ENCODE data around the gene FOXP2. TPM values are rescaled to one million over a fixed set of nuclear protein-coding genes. Genes with fewer than 3 reads are reported as not detected.

The FOXP2 gene
- total and polyA plus RNA-seq, 10 of the 15 experiments (the other 5 are each of a cell fraction or from before 2014, with no cell fraction given), result 0.99 to 2.5 (median 1.8) TPM

DNA sequence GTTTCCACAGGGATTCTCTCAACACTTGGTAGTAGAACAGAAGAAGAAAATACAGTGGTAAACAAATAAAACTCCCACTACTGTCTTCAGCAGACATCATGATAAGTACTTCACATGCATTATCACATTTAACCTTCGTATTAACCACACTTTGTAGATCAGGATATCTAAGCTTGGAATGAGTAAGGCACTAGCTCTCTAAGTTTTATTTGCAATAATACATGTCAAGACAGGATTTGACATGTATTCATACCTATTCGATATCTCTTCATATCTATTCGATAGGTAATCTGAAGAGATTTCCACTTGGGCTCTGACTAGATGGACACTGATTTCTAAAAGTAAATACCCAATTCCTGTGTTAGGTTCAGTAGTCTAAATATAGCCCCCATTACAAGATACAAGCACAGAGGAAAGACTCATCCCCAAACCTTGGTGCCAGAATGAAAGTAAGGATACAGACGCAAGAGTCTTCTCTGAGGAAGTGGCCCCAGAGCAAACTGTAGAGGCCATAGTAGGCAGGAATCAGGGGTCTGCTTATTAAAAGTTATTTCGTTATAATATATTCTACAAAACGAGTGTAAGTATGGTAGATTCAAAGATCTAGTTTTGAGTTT, 58.4 kb downstream of the FOXP2 start:
- DNase-seq (ENCODE audit: low read depth, low spot score) (no peak), ATAC-seq (no peak), FAIRE-seq (no peak)
- Histone ChIP-seq H3K9ac (ENCODE audit: control insufficient read depth, insufficient read depth, low read length) (no peak overlapping the region), H3K4me3 (no peak overlapping the region), H3K9me3 (replicated peaks; ENCODE audit: control insufficient read depth, insufficient read depth, low read length) (no peaks in the 10 kb centered on the region), H3K4me2 (ENCODE audit: control insufficient read depth, insufficient read depth) (no peak overlapping the region), H2AFZ (ENCODE audit: control insufficient read depth, low read depth, low read length) (no peak overlapping the region), H3K36me3 (ENCODE audit: control insufficient read depth in 2 of 2, insufficient read depth in 2 of 2, low read length in 1 of 2) (no peaks in the 10 kb centered on the region), H3K27ac (ENCODE audit: control insufficient read depth, insufficient read depth) (no peak overlapping the region), H4K20me1 (ENCODE audit: control insufficient read depth, insufficient read depth) (no peaks in the 10 kb centered on the region), H3K4me1 (ENCODE audit: control insufficient read depth, insufficient read depth, low read length) (no peaks in the 10 kb centered on the region), H3K27me3 (replicated peaks in 1 of 2; ENCODE audit: control insufficient read depth in 2 of 2, insufficient read depth in 2 of 2, low read length in 1 of 2) (no peaks in the 10 kb centered on the region), H3K79me2 (ENCODE audit: control insufficient read depth, insufficient read depth, low read length) (no peaks in the 10 kb centered on the region)
- ChIA-PET SMC1A (ENCODE audit: uncharacterized antibody, unreplicated experiment) (no interaction called here), RAD21 (ENCODE audit: unreplicated experiment) (no interaction called here), CTCF (interaction anchor here (0.7 kb wide), 1 partner anchor 21 kb away, joined by 5 read pairs; no protein-coding TSS in a partner anchor), POLR2A (no interaction called here)
- no peak for TF ChIP-seq IKZF2 (IDR thresholded peaks at IDR 0.05)
- no peak for TF ChIP-seq CHD1 (IDR thresholded peaks at IDR 0.05; ENCODE audit: low read depth, low read length)
- TF ChIP-seq NRF1 (conservative IDR thresholded peaks at IDR 0.05; ENCODE audit: low read depth, low read length), result no peak
- no peak for TF ChIP-seq RAD21 (IDR thresholded peaks at IDR 0.05; ENCODE audit: insufficient read depth, low read depth, low read length)
- TF ChIP-seq MEF2A (IDR thresholded peaks at IDR 0.05; ENCODE audit: insufficient read depth, low read depth, low read length), result no peak
- no peak for TF ChIP-seq ZNF274 (IDR thresholded peaks at IDR 0.05; ENCODE audit: insufficient read depth, insufficient read length)
- no peak for TF ChIP-seq ZNF217 (IDR thresholded peaks at IDR 0.05)
- no peak for TF ChIP-seq SIN3A (IDR thresholded peaks at IDR 0.05; ENCODE audit: low read depth, low read length)
- TF ChIP-seq IRF4 (IDR thresholded peaks at IDR 0.05; ENCODE audit: low read depth, low read length), result no peak
- no peak for TF ChIP-seq ZNF622 (IDR thresholded peaks at IDR 0.05)
- TF ChIP-seq POLR2AphosphoS5 (IDR thresholded peaks at IDR 0.05; ENCODE audit: low read length), result no peak
- TF ChIP-seq NR2F1 (conservative IDR thresholded peaks at IDR 0.05), result no peak
- TF ChIP-seq, protein P1, sequence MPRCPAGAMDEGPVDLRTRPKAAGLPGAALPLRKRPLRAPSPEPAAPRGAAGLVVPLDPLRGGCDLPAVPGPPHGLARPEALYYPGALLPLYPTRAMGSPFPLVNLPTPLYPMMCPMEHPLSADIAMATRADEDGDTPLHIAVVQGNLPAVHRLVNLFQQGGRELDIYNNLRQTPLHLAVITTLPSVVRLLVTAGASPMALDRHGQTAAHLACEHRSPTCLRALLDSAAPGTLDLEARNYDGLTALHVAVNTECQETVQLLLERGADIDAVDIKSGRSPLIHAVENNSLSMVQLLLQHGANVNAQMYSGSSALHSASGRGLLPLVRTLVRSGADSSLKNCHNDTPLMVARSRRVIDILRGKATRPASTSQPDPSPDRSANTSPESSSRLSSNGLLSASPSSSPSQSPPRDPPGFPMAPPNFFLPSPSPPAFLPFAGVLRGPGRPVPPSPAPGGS (IDR thresholded peaks at IDR 0.05; ENCODE audit: borderline replicate concordance, insufficient read depth, low read depth, low read length, poor library complexity, severe bottlenecking), result no peak
- no peak for TF ChIP-seq ZSCAN29 (IDR thresholded peaks at IDR 0.05)
- TF ChIP-seq SMAD1 (IDR thresholded peaks at IDR 0.05; ENCODE audit: low read depth, partially characterized antibody), result no peak
- no peak for TF ChIP-seq KLF5 (IDR thresholded peaks at IDR 0.05; ENCODE audit: partially characterized antibody)
- TF ChIP-seq SRF (IDR thresholded peaks at IDR 0.05; ENCODE audit: low read depth in 2 of 2, low read length in 2 of 2), result no peak
- no peak for TF ChIP-seq SUPT20H (IDR thresholded peaks at IDR 0.05; ENCODE audit: borderline replicate concordance, control insufficient read depth, low read depth, low read length)
- TF ChIP-seq YY1 (IDR thresholded peaks at IDR 0.05; ENCODE audit: low read depth, low read length), result no peak
- no peak for TF ChIP-seq YBX1 (IDR thresholded peaks at IDR 0.05)
- no TSS peak for BruUV-seq (replicated peaks)
- 42% methylated on average over 6 of the region's 6 CpGs for WGBS (ENCODE audit: insufficient coverage, insufficient replicate concordance, low lambda C conversion rate, missing lambda C conversion rate)
- intact Hi-C loops (cut with micrococcal nuclease; ENCODE audit: unreplicated experiment) (no loop called here), in situ Hi-C loops (cut with MboI) (no loop called here)

Measured in GM12878 (cell line).